IPS-20b (cell line): ENCODE measurements around the gene CCDC83.

Experiments used
- H3K27ac ChIP-seq: one replicate; pipeline ENCODE4 v1.5.1; 2013; ENCODE audit warnings: low read length
- H3K27me3 ChIP-seq: 2 replicates; pipeline ENCODE4 v1.6.1; 2013; ENCODE audit warnings: mild to moderate bottlenecking, low read length, inconsistent platforms; ENCODE audit not compliant: insufficient read depth
- H3K36me3 ChIP-seq: 2 replicates; pipeline ENCODE4 v1.6.1; 2013; ENCODE audit warnings: low read depth, mild to moderate bottlenecking, inconsistent platforms, low read length, moderate library complexity; ENCODE audit not compliant: insufficient read depth
- H3K4me1 ChIP-seq: 2 replicates; pipeline ENCODE4 v1.6.1; 2013; ENCODE audit warnings: mild to moderate bottlenecking, control low read depth, inconsistent platforms, low read length, moderate library complexity; ENCODE audit not compliant: insufficient read depth
- H3K4me3 ChIP-seq: 2 replicates; pipeline ENCODE4 v1.5.1; 2013; ENCODE audit warnings: mild to moderate bottlenecking, low read length, inconsistent platforms
- H3K9ac ChIP-seq: 2 replicates; pipeline ENCODE4 v1.6.1; 2013; ENCODE audit warnings: low read depth, mild to moderate bottlenecking, inconsistent platforms, low read length, moderate library complexity
- H3K9me3 ChIP-seq: 2 replicates; pipeline ENCODE4 v1.6.1; 2013; ENCODE audit warnings: mild to moderate bottlenecking, low read depth, low read length, inconsistent platforms; ENCODE audit not compliant: insufficient read depth

Gene CCDC83

DNA sequence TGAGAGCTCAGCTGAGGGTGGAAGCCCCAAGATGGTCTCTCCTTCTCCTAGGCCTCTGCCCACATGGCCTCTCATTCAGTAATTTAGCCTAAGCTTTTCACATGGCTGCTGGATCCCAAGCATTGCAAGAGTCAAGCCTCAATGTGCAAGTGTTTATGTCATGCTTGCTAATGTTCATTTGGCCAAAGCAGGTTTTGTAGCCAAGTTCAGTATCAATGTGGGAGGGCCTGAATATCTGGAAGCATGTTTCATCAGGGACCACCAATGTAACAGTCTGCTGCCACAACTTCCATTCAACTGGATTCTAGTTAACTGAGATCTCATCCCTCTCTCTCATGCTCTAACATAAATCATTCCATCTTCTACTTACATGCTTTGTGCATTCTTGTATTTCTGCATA, 35.7 kb upstream of the CCDC83 start:
- no peak overlapping the region for H3K9ac ChIP-seq
- no peaks in the 10 kb centered on the region for H3K4me1 ChIP-seq
- H3K36me3 ChIP-seq, result no peaks in the 10 kb centered on the region

DNA sequence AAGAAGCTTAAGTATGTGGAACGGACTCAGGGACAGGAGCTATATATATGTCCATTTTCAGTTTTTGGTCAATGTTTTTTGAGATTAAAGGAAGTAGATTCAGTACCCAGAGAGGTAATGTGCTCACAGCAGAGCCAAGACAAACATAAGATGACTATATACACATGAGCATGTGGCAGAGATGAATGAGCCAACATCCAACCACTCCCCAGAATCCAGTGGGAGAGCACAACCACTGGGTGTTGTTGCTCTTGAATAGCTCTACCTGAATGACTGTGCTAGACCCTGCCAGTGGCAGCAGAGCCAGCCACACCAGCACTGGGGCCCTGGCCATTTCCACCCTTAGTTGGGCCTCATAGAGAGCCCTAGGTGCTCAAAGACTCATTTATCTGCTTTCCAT, 33.5 kb upstream of the CCDC83 start:
- H3K9me3 ChIP-seq, result no peaks in the 10 kb centered on the region
- no peak overlapping the region for H3K4me3 ChIP-seq
- no peaks in the 10 kb centered on the region for H3K36me3 ChIP-seq
- no peaks in the 10 kb centered on the region for H3K27me3 ChIP-seq
- H3K4me1 ChIP-seq, result no peaks in the 10 kb centered on the region
- no peak overlapping the region for H3K27ac ChIP-seq
- no peak overlapping the region for H3K9ac ChIP-seq

More for the DNA sequence above, 35.7 kb upstream of the CCDC83 start:
- no peak overlapping the region for H3K4me3 ChIP-seq
- no peak overlapping the region for H3K27ac ChIP-seq
- no peaks in the 10 kb centered on the region for H3K27me3 ChIP-seq
- H3K9me3 ChIP-seq, result no peaks in the 10 kb centered on the region

DNA sequence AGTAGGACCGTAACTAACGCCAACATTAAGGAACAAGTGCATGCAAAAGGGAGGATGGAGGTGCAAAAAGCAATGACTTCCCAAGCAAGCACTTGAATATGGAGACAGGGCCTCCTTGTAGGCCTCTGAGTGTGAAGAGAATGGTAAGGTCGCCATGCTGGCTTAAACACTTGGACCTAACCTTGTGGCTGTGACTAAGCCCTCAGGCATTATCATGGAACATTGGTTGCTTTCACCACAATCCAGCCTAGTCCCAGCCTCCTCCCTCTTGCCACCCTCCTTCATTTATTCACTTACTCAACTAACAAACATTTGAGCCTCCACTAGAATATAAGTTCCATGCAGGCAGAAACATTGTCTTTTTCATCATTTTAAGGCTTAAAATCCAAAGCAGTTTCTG, 32.4 kb upstream of the CCDC83 start:
- Histone ChIP-seq H3K4me1 (no peaks in the 10 kb centered on the region), H3K27me3 (no peaks in the 10 kb centered on the region), H3K9me3 (no peaks in the 10 kb centered on the region), H3K4me3 (no peak overlapping the region), H3K9ac (no peak overlapping the region), H3K36me3 (no peaks in the 10 kb centered on the region), H3K27ac (no peak overlapping the region)

DNA sequence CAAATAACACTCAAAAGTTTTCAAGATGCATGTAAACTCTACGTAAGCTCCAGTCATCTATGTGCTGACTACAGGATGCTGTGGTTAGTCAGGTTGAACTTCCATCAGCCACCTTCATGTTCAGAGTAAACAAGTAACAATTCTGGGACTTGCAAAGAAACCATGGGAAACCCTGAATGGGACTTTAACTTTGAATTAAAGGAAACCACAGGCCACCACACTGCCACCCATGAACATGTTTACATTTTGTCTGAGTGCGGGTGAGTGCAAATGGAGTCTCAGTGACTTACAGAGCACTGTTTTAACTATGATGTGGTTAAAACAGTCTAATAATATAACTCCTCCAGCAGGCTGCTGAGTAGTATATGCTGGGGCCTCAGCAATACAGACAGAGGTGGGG, 31.4 kb upstream of the CCDC83 start:
- no peaks in the 10 kb centered on the region for H3K36me3 ChIP-seq
- no peak overlapping the region for H3K9ac ChIP-seq
- H3K4me3 ChIP-seq, result no peak overlapping the region
- no peak overlapping the region for H3K27ac ChIP-seq
- H3K4me1 ChIP-seq, result no peaks in the 10 kb centered on the region
- H3K27me3 ChIP-seq, result no peaks in the 10 kb centered on the region
- no peaks in the 10 kb centered on the region for H3K9me3 ChIP-seq

DNA sequence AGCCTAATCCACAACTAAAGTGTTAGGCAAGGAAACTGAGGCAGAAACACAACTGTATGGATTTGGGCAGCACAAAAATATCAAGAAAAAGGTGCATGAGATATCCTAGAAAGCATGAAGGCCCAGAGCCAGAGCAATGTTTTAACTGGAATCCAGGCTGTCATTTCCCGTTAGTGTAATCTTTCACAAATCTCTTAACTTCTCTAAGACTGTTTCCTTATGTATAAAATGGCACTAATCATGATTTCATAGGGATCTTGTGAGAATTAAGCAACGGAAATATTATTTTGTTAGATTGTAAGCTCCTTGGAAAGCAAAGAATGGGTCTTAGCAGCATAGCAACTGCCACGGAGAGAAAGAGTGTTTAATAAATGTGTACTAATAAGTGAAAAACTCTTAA, 29.6 kb upstream of the CCDC83 start:
- Histone ChIP-seq H3K9ac (no peak overlapping the region), H3K36me3 (no peaks in the 10 kb centered on the region), H3K27ac (no peak overlapping the region), H3K9me3 (no peaks in the 10 kb centered on the region), H3K4me1 (no peaks in the 10 kb centered on the region), H3K27me3 (no peaks in the 10 kb centered on the region), H3K4me3 (no peak overlapping the region)

DNA sequence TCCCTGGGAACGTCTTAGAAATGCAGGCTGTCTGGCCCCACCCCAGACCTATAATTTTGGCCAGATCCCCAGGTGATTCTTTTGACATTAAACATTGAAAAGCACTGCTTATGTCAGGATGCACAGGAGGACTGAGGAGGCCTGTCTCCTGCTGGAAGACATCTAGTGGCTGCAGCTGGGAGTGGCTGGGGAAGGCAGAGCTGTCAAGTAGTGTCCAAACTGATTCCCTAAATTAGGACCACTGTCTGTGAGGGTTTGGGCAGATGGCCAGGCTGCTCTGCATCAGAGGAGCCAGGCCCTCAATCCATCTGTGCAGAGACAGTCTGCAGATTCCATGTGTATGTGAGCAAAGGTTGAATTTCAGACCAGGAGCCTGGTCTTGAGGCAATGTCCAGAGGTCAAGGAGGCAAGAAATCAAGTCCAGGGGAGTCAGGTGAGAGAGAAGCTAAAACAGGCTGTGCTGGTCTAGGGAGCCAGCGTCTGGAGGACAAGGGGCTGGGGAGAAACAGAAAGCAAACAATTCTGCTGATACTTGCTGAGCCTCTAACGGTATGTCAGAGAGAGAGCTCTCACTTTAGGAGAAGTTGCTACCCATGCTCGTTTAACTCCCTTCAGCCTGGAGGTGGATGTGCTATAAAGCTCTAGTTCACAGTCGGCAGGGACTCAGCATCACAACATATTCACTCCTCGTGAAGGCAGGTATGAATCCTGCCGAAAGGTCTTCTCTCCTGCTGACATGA, 28.9 kb upstream of the CCDC83 start:
- no peaks in the 10 kb centered on the region for H3K9me3 ChIP-seq
- no peak overlapping the region for H3K4me3 ChIP-seq
- H3K27me3 ChIP-seq, result no peaks in the 10 kb centered on the region
- H3K4me1 ChIP-seq, result no peaks in the 10 kb centered on the region; the same call in 1 of the 2 replicates
- no peak overlapping the region for H3K27ac ChIP-seq
- H3K9ac ChIP-seq, result no peak overlapping the region
- H3K36me3 ChIP-seq, result no peaks in the 10 kb centered on the region

DNA sequence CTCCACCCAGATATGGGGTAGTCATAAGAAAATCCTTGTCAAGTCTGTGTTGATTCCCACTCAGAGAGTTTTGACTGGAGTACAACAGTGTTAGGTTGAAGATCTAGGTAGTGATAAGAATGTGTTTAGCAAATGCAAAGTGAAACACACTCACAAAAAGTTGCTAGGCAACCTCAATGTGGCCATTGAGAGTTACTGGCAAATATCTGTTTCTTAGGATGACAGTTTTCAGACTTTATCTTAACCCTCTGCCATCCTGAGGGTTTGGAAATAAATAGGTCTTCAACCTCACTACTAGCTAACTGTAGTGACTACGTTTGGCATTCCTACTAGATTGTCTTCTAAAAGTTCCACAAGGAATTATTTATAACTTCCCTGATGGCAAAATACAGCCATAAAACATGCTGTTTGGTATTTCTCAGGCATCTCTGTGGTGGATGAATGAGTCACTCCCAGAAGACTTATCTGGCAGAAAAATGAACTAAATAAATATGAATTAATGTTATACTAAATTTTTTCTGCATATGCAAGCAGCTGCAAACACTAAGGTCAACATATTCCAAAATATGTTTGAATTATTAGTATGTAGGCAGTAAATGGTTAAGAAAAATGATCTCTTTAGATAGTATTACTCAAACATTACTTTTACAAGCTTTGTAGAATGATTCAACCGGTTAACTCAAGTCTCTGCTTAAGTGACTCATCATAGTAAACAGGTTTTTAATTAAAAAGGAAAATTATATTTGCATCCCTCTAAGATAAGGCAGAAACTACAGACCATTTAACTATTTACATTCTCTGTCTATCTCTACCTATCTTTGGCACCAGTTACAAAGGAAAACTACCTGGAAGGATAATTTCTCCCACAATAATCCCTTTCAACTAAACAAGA, 27.2 kb upstream of the CCDC83 start:
- Histone ChIP-seq H3K36me3 (no peaks in the 10 kb centered on the region), H3K9ac (no peak overlapping the region), H3K9me3 (no peaks in the 10 kb centered on the region), H3K4me3 (no peak overlapping the region), H3K4me1 (no peaks in the 10 kb centered on the region; the same call in 1 of the 2 replicates), H3K27me3 (no peaks in the 10 kb centered on the region), H3K27ac (no peak overlapping the region)

DNA sequence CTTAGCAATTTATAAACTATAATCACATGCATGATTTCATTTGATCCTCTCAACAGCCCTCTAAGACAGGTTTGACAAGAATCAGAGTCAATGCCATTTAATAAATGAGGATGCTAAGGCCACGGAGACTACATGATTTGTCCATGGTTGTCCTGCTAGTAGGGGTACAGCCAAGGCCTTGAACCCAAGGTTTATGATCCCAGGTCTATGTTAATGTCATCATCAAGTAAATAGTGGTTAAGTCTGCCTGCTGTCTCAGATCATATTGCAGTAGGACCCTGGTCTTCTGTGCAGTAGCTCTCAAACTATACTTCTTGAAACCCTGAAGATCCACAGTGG, 26.6 kb upstream of the CCDC83 start:
- Histone ChIP-seq H3K4me1 (no peaks in the 10 kb centered on the region; the same call in 1 of the 2 replicates), H3K36me3 (no peaks in the 10 kb centered on the region), H3K27me3 (no peaks in the 10 kb centered on the region), H3K9ac (no peak overlapping the region), H3K9me3 (no peaks in the 10 kb centered on the region), H3K4me3 (no peak overlapping the region), H3K27ac (no peak overlapping the region)

DNA sequence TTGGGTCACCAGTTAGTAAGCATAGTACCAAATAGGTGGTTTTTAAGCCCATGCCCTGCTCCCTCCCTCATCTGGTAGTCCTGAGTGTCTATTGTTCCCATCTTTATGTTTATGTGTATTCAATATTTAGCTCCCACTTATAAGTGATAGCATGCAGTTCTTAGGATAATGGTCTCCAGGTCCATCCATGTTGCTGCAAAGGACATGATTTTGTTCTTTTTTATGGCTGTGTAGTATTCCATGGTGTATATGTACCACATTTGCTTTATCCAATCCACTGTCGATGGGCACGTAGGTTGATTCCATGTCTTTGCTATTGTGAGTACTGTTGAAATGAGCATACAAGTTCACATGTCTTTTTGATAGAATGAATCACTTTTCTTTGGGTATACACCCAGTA, 26.0 kb upstream of the CCDC83 start:
- H3K9ac ChIP-seq, result no peak overlapping the region
- no peaks in the 10 kb centered on the region for H3K27me3 ChIP-seq
- H3K4me3 ChIP-seq, result no peak overlapping the region
- H3K27ac ChIP-seq, result no peak overlapping the region
- H3K4me1 ChIP-seq, result no peaks in the 10 kb centered on the region; the same call in 1 of the 2 replicates
- H3K9me3 ChIP-seq, result no peaks in the 10 kb centered on the region
- H3K36me3 ChIP-seq, result no peaks in the 10 kb centered on the region

DNA sequence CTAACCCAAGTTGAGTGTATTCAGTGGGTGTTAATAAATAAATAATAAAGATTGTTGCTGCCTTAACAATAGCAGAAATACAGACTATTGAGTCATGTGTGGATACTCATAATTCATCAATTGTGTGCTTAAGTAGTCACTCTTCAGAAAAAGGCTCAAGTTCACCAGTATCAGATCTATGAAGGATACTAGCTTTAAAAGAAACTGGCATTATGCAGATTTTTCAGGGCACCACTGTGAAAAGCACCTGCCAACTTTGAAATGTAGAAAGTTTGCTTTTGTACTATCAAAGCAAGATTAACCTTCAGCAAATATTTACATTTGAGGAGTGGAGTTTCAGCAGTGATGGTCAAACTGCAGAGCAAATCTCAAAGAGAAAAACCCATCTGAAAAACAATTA, 24.1 kb upstream of the CCDC83 start:
- no peaks in the 10 kb centered on the region; the same call in 1 of the 2 replicates for H3K4me1 ChIP-seq
- no peaks in the 10 kb centered on the region for H3K27me3 ChIP-seq

DNA sequence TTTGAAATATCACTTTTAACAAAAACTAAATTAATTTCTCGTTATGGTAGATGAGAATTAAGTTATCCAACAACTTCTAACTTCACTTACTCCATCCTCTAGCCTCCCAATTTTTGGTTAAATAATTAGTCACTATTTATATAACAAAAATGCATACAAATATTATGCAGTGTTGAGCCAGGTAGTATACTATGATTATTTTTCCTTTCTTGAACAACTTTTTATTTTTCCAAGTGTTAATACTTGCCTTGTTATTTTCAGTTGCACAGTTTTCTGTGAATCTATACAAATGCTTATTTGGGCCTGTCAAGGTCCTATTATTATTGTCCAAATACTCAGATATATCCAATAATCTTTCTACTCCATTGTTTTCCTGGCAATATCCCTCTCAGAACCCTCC, 19.9 kb upstream of the CCDC83 start:
- Histone ChIP-seq H3K4me1 (no peaks in the 10 kb centered on the region; the same call in 1 of the 2 replicates), H3K4me3 (no peak overlapping the region), H3K36me3 (no peaks in the 10 kb centered on the region), H3K9me3 (0 out of 2 replicates have a peak, but pooled peaks cover 4% of the 10 kb centered on the region), H3K9ac (no peak overlapping the region), H3K27me3 (no peaks in the 10 kb centered on the region), H3K27ac (no peak overlapping the region)

More for the DNA sequence above, 24.1 kb upstream of the CCDC83 start:
- H3K36me3 ChIP-seq, result no peaks in the 10 kb centered on the region
- no peak overlapping the region for H3K9ac ChIP-seq
- no peak overlapping the region for H3K4me3 ChIP-seq
- 0 out of 2 replicates have a peak, but pooled peaks cover 4% of the 10 kb centered on the region for H3K9me3 ChIP-seq
- no peak overlapping the region for H3K27ac ChIP-seq

DNA sequence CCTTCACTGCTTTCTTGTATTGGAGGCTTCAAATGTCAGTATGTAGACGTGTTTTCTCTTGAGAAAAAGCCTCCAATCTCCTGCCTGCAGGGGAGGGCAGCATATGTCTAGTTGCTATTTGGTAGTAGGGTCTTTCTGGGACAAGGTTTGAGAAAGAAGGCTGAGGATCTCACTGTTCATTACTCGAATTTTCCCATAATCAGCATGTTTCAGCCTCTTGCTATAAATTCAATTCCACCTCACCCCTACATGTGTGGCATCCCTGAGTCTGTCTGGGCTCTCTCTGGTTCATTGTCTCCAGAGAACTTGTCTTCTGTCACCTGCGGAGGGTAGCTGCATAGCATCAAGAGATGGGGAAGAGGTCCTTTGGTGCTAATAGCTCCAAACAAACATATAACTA, 19.5 kb upstream of the CCDC83 start:
- no peak overlapping the region for H3K4me3 ChIP-seq

More for the DNA sequence above, 19.5 kb upstream of the CCDC83 start:
- no peak overlapping the region for H3K9ac ChIP-seq
- H3K27ac ChIP-seq, result no peak overlapping the region
- no peaks in the 10 kb centered on the region; the same call in 1 of the 2 replicates for H3K4me1 ChIP-seq
- H3K9me3 ChIP-seq, result 0 out of 2 replicates have a peak, but pooled peaks cover 4% of the 10 kb centered on the region
- H3K36me3 ChIP-seq, result no peaks in the 10 kb centered on the region
- H3K27me3 ChIP-seq, result no peaks in the 10 kb centered on the region
